Measurements from ENCODE around the gene DHX57. TPM values are rescaled to one million over a fixed set of nuclear protein-coding genes. Genes with fewer than 3 reads are reported as not detected.
"Not testable (repeated sequence)": the region's sequence is repeated elsewhere in the genome, so short reads cannot be mapped to it uniquely, and the experiment has no call there.

Gene DHX57
- total RNA-seq, 2 experiments from 2014 or later, result 10.8 to 12.5 TPM

- intact Hi-C loops (cut with micrococcal nuclease), result no loop called here
- Mint-ChIP-seq H3K27ac (no peak overlapping the region), H3K9me3 (no peaks in the 10 kb centered on the region), H3K27me3 (ENCODE audit: low read depth) (no peaks in the 10 kb centered on the region), H3K36me3 (ENCODE audit: low read depth) (peaks cover 18% of the 10 kb centered on the region), H3K4me1 (ENCODE audit: low read depth) (no peaks in the 10 kb centered on the region), H3K4me3 (no peak overlapping the region)
- no peak for DNase-seq
- CTCF ChIA-PET, result interaction anchor here (1.3 kb wide), 1 partner anchor 91 kb away, joined by 3 read pairs; no protein-coding TSS in a partner anchor
Measured at GRCh38 chr2:38856165-38856564, 19.6 kb downstream of the DHX57 start.

GRCh38 chr2:38850045-38850444, 25.7 kb downstream of the DHX57 start:
- CTCF ChIA-PET, result interaction anchor here (0.7 kb wide), 2 partner anchors 316 to 342 kb away, joined by 3 read pairs; no protein-coding TSS in a partner anchor
- H3K27ac Mint-ChIP-seq, result no peak overlapping the region

DNA sequence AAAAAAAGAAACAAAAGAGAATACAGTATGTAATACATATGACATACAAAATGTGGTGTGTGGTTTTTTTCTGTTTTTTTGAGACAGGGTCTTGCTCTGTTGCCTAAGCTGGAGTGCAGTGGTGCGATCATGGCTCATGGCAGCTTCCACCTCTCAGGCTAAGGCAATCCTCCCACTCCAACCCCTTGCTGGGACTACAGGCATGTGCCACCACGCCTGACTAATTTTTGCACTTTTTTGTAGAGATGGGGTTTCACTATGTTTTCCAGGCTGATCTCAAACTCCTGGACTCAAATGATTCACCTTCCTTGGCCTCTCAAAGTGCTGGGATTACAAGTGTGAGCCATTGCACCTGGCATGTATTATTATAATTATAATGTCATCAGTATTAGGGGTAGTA, 38.9 kb downstream of the DHX57 start:
- no peaks in the 10 kb centered on the region for H3K4me1 Mint-ChIP-seq (ENCODE audit: low read depth)
- intact Hi-C loops (cut with micrococcal nuclease), result no loop called here
- peaks cover 20% of the 10 kb centered on the region for H3K36me3 Mint-ChIP-seq (ENCODE audit: low read depth)
- CTCF ChIA-PET, result no interaction called here
- H3K27ac Mint-ChIP-seq, result no peak overlapping the region
- H3K9me3 Mint-ChIP-seq, result no peaks in the 10 kb centered on the region
- no peak for DNase-seq
- no peak overlapping the region for H3K4me3 Mint-ChIP-seq
- no peaks in the 10 kb centered on the region for H3K27me3 Mint-ChIP-seq (ENCODE audit: low read depth)

More at GRCh38 chr2:38850045-38850444, 25.7 kb downstream of the DHX57 start:
- Mint-ChIP-seq H3K27me3 (ENCODE audit: low read depth) (no peaks in the 10 kb centered on the region), H3K4me3 (no peak overlapping the region), H3K4me1 (ENCODE audit: low read depth) (no peaks in the 10 kb centered on the region), H3K36me3 (ENCODE audit: low read depth) (peaks cover 11% of the 10 kb centered on the region), H3K9me3 (no peaks in the 10 kb centered on the region)
- no peak for DNase-seq
- intact Hi-C loops (cut with micrococcal nuclease), result no loop called here

DNA sequence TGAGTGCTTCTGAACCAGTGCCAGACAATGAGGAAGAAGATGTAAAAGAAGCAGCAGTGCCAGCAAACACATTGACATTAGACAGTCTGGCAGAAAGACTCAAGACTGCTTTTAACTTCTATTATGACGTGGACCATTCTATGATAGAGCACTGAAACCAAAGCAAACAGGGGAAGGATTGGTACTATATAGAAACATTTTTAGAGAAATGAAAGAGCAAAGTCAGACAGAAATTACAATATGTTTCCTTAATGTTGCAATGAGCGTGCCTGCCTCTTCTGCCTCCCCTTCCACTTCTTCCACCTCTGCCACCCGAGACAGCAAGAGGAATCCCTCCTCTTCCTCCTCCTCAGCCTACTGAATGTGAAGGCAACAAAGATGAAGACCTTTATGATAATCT, 39.7 kb downstream of the DHX57 start:
- DNase-seq, result no peak
- intact Hi-C loops (cut with micrococcal nuclease), result loop anchor here (1.0 to 2.0 kb wide), 3 partner anchors 85 to 300 kb away; partner anchors contain the start of gene SRSF7
- Mint-ChIP-seq H3K4me3 (no peak overlapping the region), H3K9me3 (no peaks in the 10 kb centered on the region), H3K36me3 (ENCODE audit: low read depth) (peaks cover 14% of the 10 kb centered on the region), H3K27ac (no peak overlapping the region), H3K27me3 (ENCODE audit: low read depth) (no peaks in the 10 kb centered on the region), H3K4me1 (ENCODE audit: low read depth) (no peaks in the 10 kb centered on the region)
- CTCF ChIA-PET, result interaction anchor here (0.6 to 1.1 kb wide), 2 partner anchors 23 to 479 kb away, joined by 3 to 4 read pairs; no protein-coding TSS in a partner anchor

DNA sequence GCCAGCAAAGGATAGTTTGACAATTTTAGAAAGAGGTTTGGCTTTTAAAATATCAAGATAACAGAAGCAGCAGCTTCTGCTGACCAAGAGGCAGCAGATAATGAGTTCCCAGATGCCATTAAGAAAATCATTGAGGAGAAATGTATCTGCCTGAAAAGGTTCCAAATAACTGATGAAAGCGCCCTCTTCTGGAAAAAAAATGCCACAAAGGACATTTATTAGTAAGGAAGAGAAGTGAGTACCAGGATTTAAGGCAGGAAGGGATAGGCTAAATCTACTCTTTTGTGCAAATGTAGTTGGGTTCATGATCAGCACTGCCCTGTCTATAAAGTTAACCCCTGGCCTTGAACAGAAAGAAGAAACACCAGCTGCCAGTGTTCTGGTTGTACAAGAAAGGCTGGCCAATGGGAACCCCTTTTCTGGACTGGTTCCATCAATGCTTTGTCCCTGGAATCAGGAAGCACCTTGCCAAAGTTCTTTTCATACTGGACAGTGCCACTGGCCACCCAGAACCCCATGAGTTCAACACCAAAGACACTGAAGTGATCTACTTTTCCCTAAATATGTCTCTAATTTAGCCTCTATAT, 40.6 kb downstream of the DHX57 start:
- no peak overlapping the region for H3K27ac Mint-ChIP-seq
- no peaks in the 10 kb centered on the region for H3K4me1 Mint-ChIP-seq (ENCODE audit: low read depth)
- peaks cover 14% of the 10 kb centered on the region for H3K36me3 Mint-ChIP-seq (ENCODE audit: low read depth)
- no peaks in the 10 kb centered on the region for H3K9me3 Mint-ChIP-seq
- no peaks in the 10 kb centered on the region for H3K27me3 Mint-ChIP-seq (ENCODE audit: low read depth)
- H3K4me3 Mint-ChIP-seq, result no peak overlapping the region
- intact Hi-C loops (cut with micrococcal nuclease), result loop anchor here (1.0 to 2.0 kb wide), 3 partner anchors 84 to 299 kb away; partner anchors contain the start of gene SRSF7
- CTCF ChIA-PET, result interaction anchor here (0.8 to 1.5 kb wide), 6 partner anchors 14 to 102 kb away, joined by 3 to 9 read pairs (median 4); no protein-coding TSS in a partner anchor
- DNase-seq, result no peak

- peaks cover 5% of the 10 kb centered on the region for H3K4me1 Mint-ChIP-seq (ENCODE audit: low read depth)
- peaks cover 16% of the 10 kb centered on the region for H3K36me3 Mint-ChIP-seq (ENCODE audit: low read depth)
- no peak for DNase-seq
- no peak overlapping the region for H3K4me3 Mint-ChIP-seq
- CTCF ChIA-PET, result no interaction called here
- H3K27ac Mint-ChIP-seq, result no peak overlapping the region
- intact Hi-C loops (cut with micrococcal nuclease), result no loop called here
- H3K9me3 Mint-ChIP-seq, result no peaks in the 10 kb centered on the region
- H3K27me3 Mint-ChIP-seq (ENCODE audit: low read depth), result no peaks in the 10 kb centered on the region
Measured at GRCh38 chr2:38830526-38831159, 45.1 kb downstream of the DHX57 start.

- intact Hi-C loops (cut with micrococcal nuclease), result no loop called here
- CTCF ChIA-PET, result no interaction called here
Measured at GRCh38 chr2:38829971-38830370, 45.8 kb downstream of the DHX57 start.

DNA sequence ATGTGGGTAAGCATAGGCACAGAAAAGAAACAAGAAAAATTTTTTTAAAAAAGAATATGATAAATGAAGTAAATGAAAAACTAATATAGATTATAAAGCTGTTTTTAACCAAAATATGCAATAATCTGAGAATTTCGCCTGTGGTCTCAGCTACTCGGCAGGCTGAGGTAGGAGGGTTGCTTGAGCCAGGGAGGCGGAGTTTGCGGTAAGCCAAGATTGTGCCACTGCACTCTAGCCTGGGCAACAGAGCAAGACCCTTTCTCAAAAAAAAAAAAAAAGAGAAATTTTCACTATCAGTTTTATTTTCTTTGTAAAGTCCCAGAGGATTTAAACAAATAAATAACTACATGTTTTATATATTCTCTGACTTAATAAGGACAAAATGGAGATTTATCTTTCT, 47.3 kb downstream of the DHX57 start:
- intact Hi-C loops (cut with micrococcal nuclease), result no loop called here
- Mint-ChIP-seq H3K27ac (no peak overlapping the region), H3K9me3 (no peaks in the 10 kb centered on the region), H3K4me3 (no peak overlapping the region), H3K36me3 (ENCODE audit: low read depth) (peaks cover 21% of the 10 kb centered on the region), H3K27me3 (ENCODE audit: low read depth) (no peaks in the 10 kb centered on the region), H3K4me1 (ENCODE audit: low read depth) (peaks cover 5% of the 10 kb centered on the region)
- no peak for DNase-seq
- CTCF ChIA-PET, result interaction anchor here (0.6 to 1.1 kb wide), 2 partner anchors 88 to 121 kb away, joined by 3 to 4 read pairs; no protein-coding TSS in a partner anchor

More at GRCh38 chr2:38829971-38830370, 45.8 kb downstream of the DHX57 start:
- no peak for DNase-seq
- Mint-ChIP-seq H3K4me1 (ENCODE audit: low read depth) (peaks cover 5% of the 10 kb centered on the region), H3K4me3 (no peak overlapping the region), H3K27me3 (ENCODE audit: low read depth) (no peaks in the 10 kb centered on the region), H3K27ac (no peak overlapping the region), H3K36me3 (ENCODE audit: low read depth) (peaks cover 20% of the 10 kb centered on the region), H3K9me3 (no peaks in the 10 kb centered on the region)

- DNase-seq, result peak; percentile 13
- H3K27me3 Mint-ChIP-seq (ENCODE audit: low read depth); CTCF ChIA-PET; H3K9me3 Mint-ChIP-seq; H3K4me1 Mint-ChIP-seq (ENCODE audit: low read depth); intact Hi-C loops (cut with micrococcal nuclease); H3K4me3 Mint-ChIP-seq: not testable (repeated sequence)
- peaks cover 24% of the 10 kb centered on the region for H3K36me3 Mint-ChIP-seq (ENCODE audit: low read depth)
- peak overlapping the region; percentile 18 for H3K27ac Mint-ChIP-seq
Measured at GRCh38 chr2:38827539-38828145, 48.1 kb downstream of the DHX57 start.

DNA sequence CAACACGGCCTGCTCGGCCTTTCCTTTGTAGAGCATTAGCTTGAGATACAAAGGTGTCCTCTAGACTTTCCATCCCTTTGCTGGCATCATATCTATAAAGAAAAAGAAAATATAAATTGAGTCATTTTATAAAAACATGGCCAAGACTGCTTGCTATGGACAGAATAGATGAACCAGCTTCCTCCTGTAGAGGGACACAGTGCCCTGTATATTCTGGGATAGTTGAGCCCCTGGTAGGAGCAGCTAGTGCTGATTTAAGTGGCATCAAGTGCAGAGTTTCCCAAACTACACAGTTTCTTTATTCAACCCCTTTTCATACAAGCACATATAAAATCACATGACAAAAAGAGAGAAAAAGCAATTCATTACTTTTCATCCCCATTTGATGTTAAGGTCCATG, 49.8 kb downstream of the DHX57 start:
- H3K36me3 Mint-ChIP-seq (ENCODE audit: low read depth), result peaks cover 28% of the 10 kb centered on the region
- CTCF ChIA-PET, result interaction anchor here (0.6 kb wide), 1 partner anchor 732 kb away, joined by 5 read pairs; no protein-coding TSS in a partner anchor
- no peak overlapping the region for H3K4me3 Mint-ChIP-seq
- H3K27me3 Mint-ChIP-seq (ENCODE audit: low read depth), result no peaks in the 10 kb centered on the region
- H3K9me3 Mint-ChIP-seq, result no peaks in the 10 kb centered on the region
- intact Hi-C loops (cut with micrococcal nuclease), result no loop called here
- DNase-seq, result no peak
- peaks cover 5% of the 10 kb centered on the region for H3K4me1 Mint-ChIP-seq (ENCODE audit: low read depth)
- no peak overlapping the region for H3K27ac Mint-ChIP-seq

- no peak for DNase-seq
- intact Hi-C loops (cut with micrococcal nuclease), result no loop called here
- no peaks in the 10 kb centered on the region for H3K27me3 Mint-ChIP-seq (ENCODE audit: low read depth)
- peaks cover 30% of the 10 kb centered on the region for H3K36me3 Mint-ChIP-seq (ENCODE audit: low read depth)
- no peak overlapping the region for H3K4me3 Mint-ChIP-seq
- peaks cover 5% of the 10 kb centered on the region for H3K4me1 Mint-ChIP-seq (ENCODE audit: low read depth)
- H3K9me3 Mint-ChIP-seq, result no peaks in the 10 kb centered on the region
- CTCF ChIA-PET, result interaction anchor here (0.7 kb wide), 1 partner anchor 42 kb away, joined by 3 read pairs; no protein-coding TSS in a partner anchor
- H3K27ac Mint-ChIP-seq, result no peak overlapping the region
Measured at GRCh38 chr2:38824906-38825305, 50.8 kb downstream of the DHX57 start.

- peaks cover 5% of the 10 kb centered on the region for H3K4me1 Mint-ChIP-seq (ENCODE audit: low read depth)
- intact Hi-C loops (cut with micrococcal nuclease), result no loop called here
- peaks cover 33% of the 10 kb centered on the region for H3K36me3 Mint-ChIP-seq (ENCODE audit: low read depth)
- DNase-seq, result no peak
- no peak overlapping the region for H3K27ac Mint-ChIP-seq
- no peak overlapping the region for H3K4me3 Mint-ChIP-seq
- no peaks in the 10 kb centered on the region for H3K27me3 Mint-ChIP-seq (ENCODE audit: low read depth)
- H3K9me3 Mint-ChIP-seq, result no peaks in the 10 kb centered on the region
- CTCF ChIA-PET, result no interaction called here
Measured at GRCh38 chr2:38823386-38823785, 52.3 kb downstream of the DHX57 start.
